ENCODE results near the gene RGS11.

DNA sequence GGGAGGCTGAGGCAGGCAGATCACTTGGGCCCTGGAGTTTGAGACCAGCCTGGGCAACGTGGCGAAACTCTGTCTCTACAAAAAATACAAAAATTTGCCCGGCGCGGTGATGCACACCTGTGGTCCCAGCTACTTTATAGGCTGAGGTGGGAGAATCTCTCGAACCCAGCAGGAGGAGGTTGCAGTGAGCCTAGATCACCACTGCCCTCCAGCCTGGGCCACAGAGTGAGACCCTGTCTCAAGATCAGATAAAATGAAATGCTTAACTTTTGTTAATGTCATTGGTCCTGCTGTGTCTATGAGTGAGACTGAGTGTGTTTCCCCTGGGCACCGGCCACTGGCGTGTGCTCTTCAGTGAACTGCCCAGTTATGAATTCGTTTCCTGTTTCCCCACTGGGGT is 30.6 kb downstream of the RGS11 start:
- no peak for TF ChIP-seq POLR2A (IDR thresholded peaks at IDR 0.05; ENCODE audit: low read depth, low read length)
- TF ChIP-seq POLR2AphosphoS5 (IDR thresholded peaks at IDR 0.05; ENCODE audit: low read depth, low read length), result no peak
- no peak for TF ChIP-seq TAF1 (IDR thresholded peaks at IDR 0.05; ENCODE audit: low read depth, low read length)
- no peak for TF ChIP-seq SPI1 (IDR thresholded peaks at IDR 0.05; ENCODE audit: low read depth, low read length)
- no peak for TF ChIP-seq POU2F2 (IDR thresholded peaks at IDR 0.05; ENCODE audit: low read depth, low read length)
- no peak for TF ChIP-seq PAX5 (IDR thresholded peaks at IDR 0.05; ENCODE audit: insufficient read depth, low read length, severe bottlenecking)
